ENCODE results near the gene CYCS. TPM values are rescaled to one million over a fixed set of nuclear protein-coding genes. Genes with fewer than 3 reads are reported as not detected.

CYCS gene
- total RNA-seq (2013; cell fraction: nucleolus; rRNA removed) = 33.1 and 34.4 TPM in 2 replicates
- total RNA-seq (2014; rRNA removed) (113 and 149 TPM in 2 replicates), total RNA-seq (2014; rRNA removed; fragmentation: Illumina TruSeq; extraction: Trizol) (199 and 221 TPM in 2 replicates), total RNA-seq (2021) (238 and 241 TPM in 2 replicates), polyA plus RNA-seq (2011; rRNA removed) (150 and 272 TPM in 2 replicates), polyA plus RNA-seq (2014; fragmentation: Illumina TruSeq; extraction: Trizol) (475 and 485 TPM in 2 replicates), polyA plus RNA-seq (2014; fragmentation: Nextera tagmentation; extraction: Ambion mirVana) (100 to 1,000 TPM; 641 to 952 TPM), polyA plus RNA-seq (2014; rRNA removed) (130 and 188 TPM in 2 replicates), polyA plus RNA-seq (2016; fragmentation: Nextera tagmentation; extraction: Ambion mirVana) (100 to 1,000 TPM; 674 to 685 TPM), polyA minus RNA-seq (2011; rRNA and poly(A)+ RNA removed) (14.2 and 24.3 TPM in 2 replicates), Bru-seq, nascent RNA (percentile 99 among the genes with signal in this experiment), BruChase-seq, experiment 1, labeled RNA remaining after a 6-hour chase (percentile 99 among the genes with signal in this experiment), BruChase-seq, experiment 2, labeled RNA remaining after a 2-hour chase (percentile 99 among the genes with signal in this experiment)
- 48.2 TPM for polyA plus RNA-seq (2011; ENCODE audit: low read depth)
- polyA plus RNA-seq (2011; cell fraction: cytosol; rRNA removed) = 26.3 and 38.7 TPM in 2 replicates
- polyA plus RNA-seq (2011; cell fraction: nucleus; rRNA removed) = 27.8 and 30.2 TPM in 2 replicates
- 110 and 115 TPM in 2 replicates for polyA plus RNA-seq (2012)
- 17.2 and 25.3 TPM in 2 replicates for polyA minus RNA-seq (2011; cell fraction: cytosol; rRNA and poly(A)+ RNA removed)
- 15.6 and 31.4 TPM in 2 replicates for polyA minus RNA-seq (2011; cell fraction: nucleus; rRNA and poly(A)+ RNA removed)
- long read RNA-seq, experiment 1, full-length matches to known transcripts = 245 of 257 reads
- long read RNA-seq, experiment 1, partial matches to known transcripts = 8 of 257 reads
- long read RNA-seq, experiment 1, other reads (novel, unspliced or antisense) = 4 of 257 reads
- long read RNA-seq, experiment 2, full-length matches to known transcripts = 1,465 of 1,498 reads
- long read RNA-seq, experiment 2, partial matches to known transcripts = 14 of 1,498 reads
- long read RNA-seq, experiment 2, other reads (novel, unspliced or antisense) = 19 of 1,498 reads

GRCh38 chr7:25125137-25125946 is at the start of gene CYCS:
Gene CYCS, minus strand, starts transcription at chr7:25125260. Its CDS starts 1,141 bp downstream, at chr7:25124119.
- Histone ChIP-seq H3K4me2 (ENCODE audit: control insufficient read depth, insufficient read depth) (peak within 1 kb of the TSS; percentile 80), H3K9ac (ENCODE audit: control insufficient read depth, insufficient read depth, low read length) (peak within 1 kb of the TSS; percentile 90), H2AFZ (ENCODE audit: control insufficient read depth, low read depth, low read length) (peak within 1 kb of the TSS; percentile 95), H3K4me1 (ENCODE audit: control insufficient read depth, insufficient read depth, low read length) (peaks cover 10% of the 10 kb centered on the region; the same call in 1 of the 2 replicates), H3K36me3 (ENCODE audit: control insufficient read depth in 2 of 2, insufficient read depth in 2 of 2, low read length in 1 of 2) (peaks cover 8 to 18% of the 10 kb centered on the region in 2 experiments), H3K9me3 (replicated peaks; ENCODE audit: control insufficient read depth, insufficient read depth, low read length) (no peaks in the 10 kb centered on the region; the same call in 1 of the 3 replicates), H3K27me3 (replicated peaks in 1 of 2; ENCODE audit: control insufficient read depth in 2 of 2, insufficient read depth in 2 of 2, low read length in 1 of 2) (no peaks in the 10 kb centered on the region), H3K79me2 (ENCODE audit: control insufficient read depth, insufficient read depth, low read length) (peaks cover 44% of the 10 kb centered on the region), H3K4me3 (peak within 1 kb of the TSS; percentile 95), H3K27ac (ENCODE audit: control insufficient read depth, insufficient read depth) (peak within 1 kb of the TSS; percentile 84), H4K20me1 (ENCODE audit: control insufficient read depth, insufficient read depth) (no peaks in the 10 kb centered on the region)
- ChIA-PET SMC1A (ENCODE audit: uncharacterized antibody, unreplicated experiment) (interaction anchor here (1.2 to 3.3 kb wide), 6 partner anchors 8 to 313 kb away, joined by 3 to 24 read pairs (median 4); no protein-coding TSS in a partner anchor), POLR2A (interaction anchor here (0.6 to 1.7 kb wide), 6 partner anchors 8 to 1180 kb away, joined by 3 to 12 read pairs (median 3); no protein-coding TSS in a partner anchor), RAD21 (ENCODE audit: unreplicated experiment) (interaction anchor here (0.6 to 2.2 kb wide), 7 partner anchors 8 to 1525 kb away, joined by 3 to 11 read pairs (median 3); no protein-coding TSS in a partner anchor), CTCF (interaction anchor here (0.5 to 5.0 kb wide), 14 partner anchors 8 to 336 kb away, joined by 3 to 33 read pairs (median 3); no protein-coding TSS in a partner anchor)
- 1% methylated on average over 66 of the region's 67 CpGs for WGBS (ENCODE audit: insufficient coverage, insufficient replicate concordance, low lambda C conversion rate, missing lambda C conversion rate)
- FAIRE-seq = peak; percentile 100
- intact Hi-C loops (cut with micrococcal nuclease; ENCODE audit: unreplicated experiment) (no loop called here), in situ Hi-C loops (cut with MboI) (no loop called here)
- TSS peak; percentile 98 for BruUV-seq (replicated peaks)
- DNase-seq (ENCODE audit: low read depth, low spot score) = peak; percentile 99
- peak; percentile 95 for ATAC-seq
- no peak for TF ChIP-seq ZNF592 (IDR thresholded peaks at IDR 0.05)
- TF ChIP-seq BACH1 (IDR thresholded peaks at IDR 0.05; ENCODE audit: borderline replicate concordance) = peak; percentile 100
- no peak for TF ChIP-seq GABPA (IDR thresholded peaks at IDR 0.05; ENCODE audit: low read depth)
- peak; percentile 96 for TF ChIP-seq POLR2AphosphoS2 (IDR thresholded peaks at IDR 0.05; ENCODE audit: low read depth, low read length)
- no peak for TF ChIP-seq ZNF274 (IDR thresholded peaks at IDR 0.05; ENCODE audit: insufficient read depth, insufficient read length)
- TF ChIP-seq SMAD1 (IDR thresholded peaks at IDR 0.05; ENCODE audit: low read depth, partially characterized antibody) = no peak
- TF ChIP-seq BCL11A (IDR thresholded peaks at IDR 0.05; ENCODE audit: low read depth, low read length) = peak; percentile 42; the same call in 1 of the 2 replicates
- TF ChIP-seq ZSCAN29 (IDR thresholded peaks at IDR 0.05) = no peak
- TF ChIP-seq RFX5 (IDR thresholded peaks at IDR 0.05; ENCODE audit: low read depth, low read length) = peak; percentile 86
- TF ChIP-seq NR2C1 (IDR thresholded peaks at IDR 0.05) = no peak
- TF ChIP-seq ZNF24 (IDR thresholded peaks at IDR 0.05) = no peak
- no peak for TF ChIP-seq PAX8 (IDR thresholded peaks at IDR 0.05)
